Stomach (tissue), 9 donors: ENCODE results near the gene RCL1. TPM values are rescaled to one million over a fixed set of nuclear protein-coding genes. Genes with fewer than 3 reads are reported as not detected.

ENCODE experiments used
- DNase-seq, 2 donors: peaks; one replicate each; pipeline versions ENCODE4 v3.0.0 to v3.0.0-alpha.2; 2013 to 2019
- H3K27ac ChIP-seq, 5 donors: fragments of 200-600 bp in 4 of 5; sonication (generic) in 4 of 5; one replicate each; pipeline ENCODE4 v1.5.1; 2013 to 2019; ENCODE audit warnings: mild to moderate bottlenecking in 1 of 5, moderate library complexity in 1 of 5
- H3K27me3 ChIP-seq, 3 donors: fragments of 200-600 bp; sonication (generic); one replicate each; pipeline ENCODE4 v1.5.1; 2017 to 2019; ENCODE audit warnings: mixed run types in 1 of 3
- H3K36me3 ChIP-seq, 4 donors: fragments of 200-600 bp; sonication (generic); 1 replicate in 3 of 4; 2 replicates in 1 of 4; pipeline ENCODE4 v1.5.1; 2016 to 2019
- H3K4me1 ChIP-seq, 4 donors: fragments of 200-600 bp; sonication (generic); one replicate each; pipeline ENCODE4 v1.5.1; 2016 to 2019
- H3K4me3 ChIP-seq, 4 donors: fragments of 200-600 bp; sonication (generic) in 3 of 4; one replicate each; pipeline ENCODE4 v1.5.1; 2016 to 2019; ENCODE audit warnings: mild to moderate bottlenecking in 1 of 4
- H3K9me3 ChIP-seq, 4 donors: fragments of 200-600 bp; sonication (generic); one replicate each; pipeline ENCODE4 v1.5.1; 2016 to 2019
- CTCF ChIP-seq, 7 experiments: fragments of 450-650 bp in 4 of 7; fragments of 200-600 bp in 3 of 7; sonication (generic) in 3 of 7; IDR thresholded peaks; one replicate each; pipeline ENCODE4 v1.5.1; 2016 to 2019; ENCODE audit warnings: antibody characterized with exemption in 7 of 7, control low read depth in 2 of 7, mild to moderate bottlenecking in 1 of 7
- EP300 ChIP-seq: sonication (generic); formaldehyde crosslinking; IDR thresholded peaks from one replicate; pipeline ENCODE4 v1.6.1; 2017; ENCODE audit warnings: antibody characterized with exemption
- POLR2A ChIP-seq, 4 donors: fragments of 450-650 bp; IDR thresholded peaks; one replicate each; pipeline ENCODE4 v1.6.1; 2016; ENCODE audit warnings: antibody characterized with exemption in 4 of 4, control low read depth in 2 of 4, mild to moderate bottlenecking in 1 of 4, moderate library complexity in 1 of 4
- POLR2AphosphoS5 ChIP-seq, 3 donors: sonication (generic); formaldehyde crosslinking; IDR thresholded peaks; one replicate each; pipeline ENCODE4 v1.6.1; 2016; ENCODE audit warnings: antibody characterized with exemption in 3 of 3
- WGBS, 5 donors: extraction: QIAGEN DNeasy Blood & Tissue Kit in 3 of 5; methylation state at CpG; one replicate each; pipeline versions ENCODE4 v1.1.5 to v1.1.7; 2013 to 2018; 5-methylcytosine and 5-hydroxymethylcytosine counted together
- intact Hi-C: fragments of 100-400 bp; cut with DNase I; formaldehyde crosslinking; loops from one replicate; pipeline ENCODE4 v1.15.1; 2023; ENCODE audit warnings: low total_unique reads
- polyA plus RNA-seq, 3 donors: library from polyadenylated mRNA; stranded (reverse); fragments of 200-250 nt; gene quantifications; one replicate each; pipeline ENCODE4 v1.2.3, GENCODE V29; 2013
- total RNA-seq, 5 donors: library from RNA; depleted of rRNA; stranded (reverse); fragments of >200 nt; gene quantifications; one replicate each; pipeline versions ENCODE4 v1.1.0 to v1.2.3, GENCODE V29; 2014 to 2016
- donor health status: healthy with polysubstance abuse.
- donor health status: Bipolar disorder and iron deficiency.
- donor health status: healthy.

Gene RCL1
- total and polyA plus RNA-seq, 8 donors = 11.7 to 38.7 (median 14.5) TPM

- TF ChIP-seq POLR2AphosphoS5 (IDR thresholded peaks at IDR 0.05) (no peak), POLR2A (IDR thresholded peaks at IDR 0.05) (no peak), EP300 (no peak), CTCF (IDR thresholded peaks at IDR 0.05) (no peak)
- H3K27me3 ChIP-seq = no peaks in the 10 kb centered on the region
- 91 to 95% (median 92%) methylated on average over 7 of the region's 7 CpGs for WGBS, 5 donors
Measured at GRCh38 chr9:4865681-4866080, 72.9 kb downstream of the RCL1 start.

GRCh38 chr9:4866239-4866969 is 73.7 kb downstream of the RCL1 start:
- H3K36me3 ChIP-seq = peaks cover 0 to 15% (median 6%) of the 10 kb centered on the region in 4 donors
- no peaks in the 10 kb centered on the region for H3K27me3 ChIP-seq
- no peak overlapping the region for H3K27ac ChIP-seq
- DNase-seq = no peak
- 94 to 96% (median 95%) methylated on average over 6 of the region's 6 CpGs for WGBS, 5 donors
- intact Hi-C loops = no loop called here
- no peaks in the 10 kb centered on the region for H3K9me3 ChIP-seq
- TF ChIP-seq POLR2A (IDR thresholded peaks at IDR 0.05) = no peak
- no peak for TF ChIP-seq POLR2AphosphoS5 (IDR thresholded peaks at IDR 0.05)
- no peak for TF ChIP-seq EP300
- TF ChIP-seq CTCF (IDR thresholded peaks at IDR 0.05) = no peak
- H3K4me3 ChIP-seq = no peak overlapping the region
- H3K4me1 ChIP-seq = peaks cover 0 to 3% (median 0%) of the 10 kb centered on the region in 4 donors

More at GRCh38 chr9:4865681-4866080, 72.9 kb downstream of the RCL1 start:
- H3K9me3 ChIP-seq = no peaks in the 10 kb centered on the region
- H3K4me1 ChIP-seq = peaks cover 0 to 6% (median 0%) of the 10 kb centered on the region in 4 donors
- no peak overlapping the region for H3K27ac ChIP-seq
- DNase-seq = no peak
- H3K36me3 ChIP-seq = peaks cover 0 to 22% (median 13%) of the 10 kb centered on the region in 4 donors
- intact Hi-C loops = no loop called here
- no peak overlapping the region for H3K4me3 ChIP-seq

- no peak for DNase-seq
- Histone ChIP-seq H3K4me1 (no peaks in the 10 kb centered on the region), H3K9me3 (no peaks in the 10 kb centered on the region), H3K36me3 (peaks cover 0 to 3% (median 0%) of the 10 kb centered on the region in 4 donors), H3K27ac (no peak overlapping the region), H3K4me3 (no peak overlapping the region), H3K27me3 (no peaks in the 10 kb centered on the region)
- TF ChIP-seq CTCF (IDR thresholded peaks at IDR 0.05) (no peak), POLR2A (IDR thresholded peaks at IDR 0.05) (no peak), POLR2AphosphoS5 (IDR thresholded peaks at IDR 0.05) (no peak), EP300 (no peak)
- intact Hi-C loops = no loop called here
- 84 to 96% (median 93%) methylated on average over 4 of the region's 4 CpGs for WGBS, 5 donors
Measured at GRCh38 chr9:4873066-4873465, 80.3 kb downstream of the RCL1 start.

DNA sequence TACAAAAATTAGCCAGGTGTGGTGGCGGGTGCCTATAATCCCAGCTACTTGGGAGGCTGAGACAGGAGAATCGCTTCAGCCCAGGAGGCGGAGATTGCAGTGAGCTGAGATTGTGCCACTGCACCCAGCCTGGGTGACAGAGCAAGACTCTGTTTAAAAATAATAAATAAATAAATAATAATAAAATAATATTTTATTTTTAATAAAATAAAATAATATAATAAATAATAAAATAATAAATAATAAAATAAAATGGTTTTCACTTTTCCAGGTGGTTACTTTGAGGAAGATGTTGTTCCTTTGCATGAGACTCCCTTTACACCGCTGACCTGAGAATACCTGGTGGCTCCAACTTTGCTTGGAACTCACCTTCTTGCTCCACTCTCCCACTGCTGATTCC is 82.8 kb downstream of the RCL1 start:
- H3K27ac ChIP-seq = no peak overlapping the region
- no peak for DNase-seq
- no peaks in the 10 kb centered on the region for H3K9me3 ChIP-seq
- 95 to 99% (median 97%) methylated on average over 4 of the region's 4 CpGs for WGBS, 5 donors
- no peaks in the 10 kb centered on the region for H3K27me3 ChIP-seq
- TF ChIP-seq POLR2AphosphoS5 (IDR thresholded peaks at IDR 0.05) (no peak), POLR2A (IDR thresholded peaks at IDR 0.05) (no peak)
- H3K4me1 ChIP-seq = no peaks in the 10 kb centered on the region
- peaks cover 0 to 3% (median 0%) of the 10 kb centered on the region in 4 donors for H3K36me3 ChIP-seq
- no peak overlapping the region for H3K4me3 ChIP-seq
- intact Hi-C loops = no loop called here

- no peaks in the 10 kb centered on the region for H3K4me1 ChIP-seq
- H3K4me3 ChIP-seq = no peak overlapping the region
- intact Hi-C loops = no loop called here
- DNase-seq = no peak
- H3K27ac ChIP-seq = no peak overlapping the region
- no peaks in the 10 kb centered on the region for H3K9me3 ChIP-seq
- no peak for TF ChIP-seq CTCF (IDR thresholded peaks at IDR 0.05)
- TF ChIP-seq POLR2AphosphoS5 (IDR thresholded peaks at IDR 0.05) = no peak
- TF ChIP-seq EP300 = no peak
- TF ChIP-seq POLR2A (IDR thresholded peaks at IDR 0.05) = no peak
- H3K36me3 ChIP-seq = peaks cover 0 to 4% (median 2%) of the 10 kb centered on the region in 4 donors
- WGBS, 5 donors = 79 to 96% (median 88%) methylated on average over 3 of the region's 3 CpGs
- no peaks in the 10 kb centered on the region for H3K27me3 ChIP-seq
Measured at GRCh38 chr9:4879115-4879558, 86.4 kb downstream of the RCL1 start.
